Hepatocyte (in vitro differentiated cells): ENCODE measurements around the gene OLIG1. TPM values are rescaled to one million over a fixed set of nuclear protein-coding genes. Genes with fewer than 3 reads are reported as not detected.

ENCODE experiments used
- DNase-seq: peaks from one replicate; pipeline ENCODE4 v3.0.0-alpha.2; 2016; ENCODE audit warnings: low spot score
- H2AFZ ChIP-seq: fragments of 200-600 bp; sonication (generic); 2 replicates; pipeline ENCODE4 v1.6.0; 2016; ENCODE audit warnings: antibody characterized with exemption, mild to moderate bottlenecking
- H3K27ac ChIP-seq: fragments of 200-600 bp; sonication (generic); 2 replicates; pipeline ENCODE4 v1.5.1; 2016; ENCODE audit warnings: mild to moderate bottlenecking
- H3K27me3 ChIP-seq: fragments of 200-600 bp; sonication (generic); 2 replicates; pipeline ENCODE4 v1.6.1; 2016
- H3K36me3 ChIP-seq: fragments of 200-600 bp; sonication (generic); replicated peaks from 2 replicates; pipeline ENCODE4 v1.5.1; 2016; ENCODE audit warnings: low read depth; ENCODE audit not compliant: insufficient read depth
- H3K4me1 ChIP-seq: fragments of 200-600 bp; sonication (generic); 2 replicates; pipeline ENCODE4 v1.5.1; 2016; ENCODE audit warnings: mild to moderate bottlenecking, moderate library complexity; ENCODE audit not compliant: insufficient read depth
- H3K4me2 ChIP-seq: fragments of 200-600 bp; sonication (generic); 2 replicates; pipeline ENCODE4 v1.6.0; 2016
- H3K4me3 ChIP-seq: fragments of 200-600 bp; sonication (generic); 2 replicates; pipeline ENCODE4 v1.5.1; 2016; ENCODE audit warnings: mild to moderate bottlenecking
- H3K79me2 ChIP-seq: fragments of 200-600 bp; sonication (generic); 2 replicates; pipeline ENCODE4 v1.6.0; 2017; ENCODE audit warnings: mild to moderate bottlenecking
- H3K9me2 ChIP-seq: fragments of 200-600 bp; sonication (generic); replicated peaks from 2 replicates; pipeline ENCODE4 v1.6.0; 2017; ENCODE audit warnings: mild to moderate bottlenecking; ENCODE audit not compliant: insufficient read depth
- H3K9me3 ChIP-seq: fragments of 200-600 bp; sonication (generic); 2 replicates; pipeline ENCODE4 v1.5.1; 2016; ENCODE audit warnings: low read depth, mild to moderate bottlenecking
- H4K20me1 ChIP-seq: fragments of 200-600 bp; sonication (generic); 2 replicates; pipeline ENCODE4 v1.6.0; 2016; ENCODE audit warnings: mild to moderate bottlenecking; ENCODE audit not compliant: insufficient read depth, poor library complexity, severe bottlenecking
- CTCF ChIP-seq: fragments of 200-600 bp; sonication (generic); IDR thresholded peaks from 2 replicates; pipeline ENCODE4 v1.5.1; 2016; ENCODE audit warnings: antibody characterized with exemption, mild to moderate bottlenecking; ENCODE audit not compliant: poor library complexity
- EZH2 ChIP-seq: fragments of 200-600 bp; sonication (generic); IDR thresholded peaks from 2 replicates; pipeline ENCODE4 v1.6.1; 2016; ENCODE audit warnings: antibody characterized with exemption, mild to moderate bottlenecking, borderline replicate concordance
- EZH2phosphoT487 ChIP-seq: fragments of 200-600 bp; sonication (generic); IDR thresholded peaks from one replicate; pipeline ENCODE4 v1.6.1; 2018; ENCODE audit warnings: antibody characterized with exemption, mild to moderate bottlenecking, low read depth, moderate library complexity; ENCODE audit not compliant: unreplicated experiment, severe bottlenecking
- WGBS: methylation state at CpG from one replicate; pipeline ENCODE4 v1.1.6; 2016; ENCODE audit warnings: low lambda C conversion rate; ENCODE audit errors: missing lambda C conversion rate; 5-methylcytosine and 5-hydroxymethylcytosine counted together
- polyA plus RNA-seq: library from polyadenylated mRNA; unstranded; fragments of >200 nt; fragmentation: Nextera tagmentation; extraction: Ambion mirVana; gene quantifications from 2 replicates; pipeline ENCODE4 v1.2.1, GENCODE V29; 2016
- total RNA-seq: library from RNA; depleted of rRNA; stranded (reverse); fragments of >200 nt; gene quantifications from 2 replicates; pipeline ENCODE4 v1.2.3, GENCODE V29; 2014

The OLIG1 gene
- total and polyA plus RNA-seq, 2 experiments from 2014 or later = not detected

- peaks cover 6% of the 10 kb centered on the region for H3K4me1 ChIP-seq
- no peak overlapping the region for H3K4me2 ChIP-seq
- H3K9me3 ChIP-seq = no peaks in the 10 kb centered on the region
- H3K27me3 ChIP-seq = peaks cover 37% of the 10 kb centered on the region
- H3K27ac ChIP-seq = no peak overlapping the region
- DNase-seq = peak; percentile 62
- TF ChIP-seq CTCF (no peak), EZH2phosphoT487 (no peak), EZH2 (no peak)
- no peaks in the 10 kb centered on the region for H3K79me2 ChIP-seq
- WGBS = 53% methylated on average over 10 of the region's 10 CpGs
- no peak overlapping the region for H3K4me3 ChIP-seq
- H3K9me2 ChIP-seq = no peaks in the 10 kb centered on the region
- H4K20me1 ChIP-seq = no peaks in the 10 kb centered on the region
- H3K36me3 ChIP-seq = no peaks in the 10 kb centered on the region
- no peak overlapping the region for H2AFZ ChIP-seq
These were observed 9.1 kb downstream of the OLIG1 start for GRCh38 chr21:33078907-33079582.

DNA sequence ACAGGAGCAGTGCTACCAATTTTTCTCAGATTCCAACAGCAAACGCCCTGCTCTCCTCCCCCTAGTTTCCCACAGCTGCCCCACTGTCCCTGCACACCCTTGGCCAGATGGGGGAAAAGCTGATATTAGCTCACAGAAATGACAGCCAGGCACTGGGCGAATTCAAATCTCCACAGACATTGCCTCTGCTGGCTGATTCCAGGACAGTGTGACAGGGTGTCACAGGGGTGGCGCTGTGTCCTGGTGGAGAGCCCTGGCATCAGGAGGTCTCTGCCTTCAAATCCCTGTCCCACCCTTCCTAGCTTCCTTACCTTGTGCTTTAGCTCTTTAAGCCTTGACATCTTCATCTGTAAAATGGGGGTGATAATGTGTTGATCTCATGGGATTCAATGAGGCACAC is 10.4 kb downstream of the OLIG1 start:
- Histone ChIP-seq H3K4me1 (peaks cover 5% of the 10 kb centered on the region), H3K4me3 (no peak overlapping the region), H3K27ac (no peak overlapping the region), H3K36me3 (no peaks in the 10 kb centered on the region), H3K4me2 (no peak overlapping the region), H3K79me2 (no peaks in the 10 kb centered on the region), H4K20me1 (no peaks in the 10 kb centered on the region), H3K9me3 (no peaks in the 10 kb centered on the region), H2AFZ (no peak overlapping the region), H3K9me2 (no peaks in the 10 kb centered on the region), H3K27me3 (peaks cover 33% of the 10 kb centered on the region)
- no peak for DNase-seq
- whole genome bisulfite sequencing = 81% methylated on average over 3 of the region's 3 CpGs
- TF ChIP-seq EZH2phosphoT487 = no peak
- TF ChIP-seq EZH2 = no peak
- no peak for TF ChIP-seq CTCF

GRCh38 chr21:33080776-33081175 is 10.8 kb downstream of the OLIG1 start:
- peaks cover 29% of the 10 kb centered on the region for H3K27me3 ChIP-seq
- no peaks in the 10 kb centered on the region for H3K36me3 ChIP-seq
- H3K4me3 ChIP-seq = no peak overlapping the region
- H3K4me1 ChIP-seq = peaks cover 1% of the 10 kb centered on the region
- H3K4me2 ChIP-seq = no peak overlapping the region
- no peak overlapping the region for H3K27ac ChIP-seq
- H3K9me2 ChIP-seq = no peaks in the 10 kb centered on the region
- no peak overlapping the region for H2AFZ ChIP-seq
- TF ChIP-seq EZH2 (no peak), EZH2phosphoT487 (no peak), CTCF (no peak)
- DNase-seq = no peak
- H3K9me3 ChIP-seq = no peaks in the 10 kb centered on the region
- H3K79me2 ChIP-seq = no peaks in the 10 kb centered on the region
- no peaks in the 10 kb centered on the region for H4K20me1 ChIP-seq
- 80% methylated on average over 3 of the region's 3 CpGs for WGBS
